CD4-positive, CD25-positive, alpha-beta regulatory T cell (primary cell): ENCODE results near the gene RABL3. TPM values are rescaled to one million over a fixed set of nuclear protein-coding genes. Genes with fewer than 3 reads are reported as not detected.
A peak's percentile ranks its signal among the peaks of the same experiment; 100 is the strongest.

Experiments
- ATAC-seq, 2 donors: fragments of 150-1000 bp; cut with Tn5 transposase; one replicate each; pipeline ENCODE4 v1.10.0; 2021; ENCODE audit warnings: low read depth in 2 of 2, moderate number of reproducible peaks in 2 of 2, moderate library complexity in 1 of 2
- DNase-seq, 3 donors: peaks; one replicate each; pipeline versions ENCODE4 v3.0.0 to v3.0.0-alpha.2; 2012 to 2022; ENCODE audit warnings: mixed read lengths in 1 of 3
- H3K27ac ChIP-seq: one replicate; pipeline ENCODE4 v1.7.0; 2013; ENCODE audit warnings: mild to moderate bottlenecking, low read length; ENCODE audit not compliant: insufficient read depth, poor library complexity, severe bottlenecking
- H3K27me3 ChIP-seq: one replicate; pipeline ENCODE4 v1.7.0; 2013; ENCODE audit warnings: low read length; ENCODE audit not compliant: control insufficient read depth, insufficient read depth
- H3K36me3 ChIP-seq: one replicate; pipeline ENCODE4 v1.7.0; 2013; ENCODE audit warnings: mild to moderate bottlenecking, low read length, moderate library complexity; ENCODE audit not compliant: control insufficient read depth, insufficient read depth
- H3K4me1 ChIP-seq: 2 replicates; pipeline ENCODE4 v1.7.0; 2013; ENCODE audit warnings: mild to moderate bottlenecking, low read length; ENCODE audit not compliant: insufficient read depth, control insufficient read depth, poor library complexity, severe bottlenecking
- H3K4me3 ChIP-seq: one replicate; pipeline ENCODE4 v1.7.0; 2013; ENCODE audit warnings: low read depth, mild to moderate bottlenecking, low read length, moderate library complexity
- H3K9me3 ChIP-seq, 2 experiments: 1 replicate in 1 of 2; 2 replicates in 1 of 2; pipeline ENCODE4 v1.7.0; 2013; ENCODE audit warnings: low read length in 2 of 2, mild to moderate bottlenecking in 1 of 2, moderate library complexity in 1 of 2; ENCODE audit not compliant: control insufficient read depth in 2 of 2
- H3K27ac Mint-ChIP-seq, 3 donors: one replicate each; pipeline ENCODE4 v1.8.0; 2020 to 2022; ENCODE audit warnings: mild to moderate bottlenecking in 3 of 3, mixed read lengths in 3 of 3, moderate library complexity in 2 of 3
- H3K27me3 Mint-ChIP-seq: one replicate; pipeline ENCODE4 v1.8.0; 2022; ENCODE audit warnings: mild to moderate bottlenecking, mixed read lengths
- H3K36me3 Mint-ChIP-seq: one replicate; pipeline ENCODE4 v1.8.0; 2020; ENCODE audit warnings: mixed read lengths
- H3K4me1 Mint-ChIP-seq, 4 donors: one replicate each; pipeline ENCODE4 v1.8.0; 2020 to 2022; ENCODE audit warnings: mixed read lengths in 4 of 4, mild to moderate bottlenecking in 1 of 4
- H3K4me3 Mint-ChIP-seq, 4 donors: one replicate each; pipeline ENCODE4 v1.8.0; 2020 to 2022; ENCODE audit warnings: mild to moderate bottlenecking in 4 of 4, mixed read lengths in 4 of 4, moderate library complexity in 3 of 4
- H3K9me3 Mint-ChIP-seq, 7 donors: one replicate each; pipeline ENCODE4 v1.8.0; 2020 to 2022; ENCODE audit warnings: mixed read lengths in 7 of 7, mild to moderate bottlenecking in 3 of 7, moderate library complexity in 2 of 7
- polyA plus RNA-seq, 4 donors: library from polyadenylated mRNA; unstranded; fragments of 300-500 nt; fragmentation: Illumina TruSeq; gene quantifications; one replicate each; pipeline ENCODE4 v1.2.3, GENCODE V29; 2021
- total RNA-seq: library from RNA; stranded (reverse); gene quantifications from one replicate; pipeline ENCODE4 v1.2.3, GENCODE V29; 2022

Gene RABL3
- total and polyA plus RNA-seq, 5 donors from 2014 or later: 16.3 to 53.0 (median 46.8) TPM

DNA sequence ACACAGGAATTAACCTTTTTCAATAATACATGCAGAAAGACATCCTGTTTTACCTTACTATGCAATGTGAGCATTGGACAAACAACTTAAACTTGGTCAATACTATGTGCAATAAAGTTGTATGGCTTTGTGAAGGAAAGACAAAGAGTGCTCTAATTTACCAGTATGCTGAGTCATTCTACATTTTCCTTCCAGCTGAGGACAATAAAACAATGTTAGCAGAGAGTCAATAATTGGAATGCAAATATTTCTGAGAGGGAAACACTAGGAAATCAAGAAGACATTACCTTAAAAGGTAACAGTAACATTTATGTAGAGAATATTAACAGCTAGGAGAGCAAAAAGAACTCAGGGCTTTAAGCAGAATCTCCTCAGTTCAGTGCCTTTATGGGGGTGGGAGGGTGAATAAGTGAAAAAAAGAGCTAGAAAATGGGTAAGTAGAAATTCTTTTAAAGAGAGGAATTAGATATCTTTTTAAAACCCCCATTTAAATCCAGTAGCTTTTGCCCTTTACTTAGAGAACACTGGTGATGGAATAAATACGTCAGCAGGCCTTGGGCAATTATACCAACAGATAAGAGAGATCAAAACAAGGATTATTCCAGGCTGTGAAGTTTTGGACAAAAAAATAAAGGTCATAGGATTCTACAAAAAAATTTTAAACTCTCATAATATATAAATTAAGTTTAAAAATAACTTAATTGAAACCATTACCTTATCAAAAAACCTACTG lies 48.7 kb downstream of the RABL3 start:
- H3K4me3 ChIP-seq: no peak overlapping the region
- no peaks in the 10 kb centered on the region for H3K27me3 Mint-ChIP-seq
- peaks cover 0 to 24% (median 4%) of the 10 kb centered on the region in 4 donors for H3K4me1 Mint-ChIP-seq
- H3K4me3 Mint-ChIP-seq: no peak overlapping the region
- H3K9me3 ChIP-seq: no peaks in the 10 kb centered on the region
- no peaks in the 10 kb centered on the region for H3K4me1 ChIP-seq
- H3K27me3 ChIP-seq: no peaks in the 10 kb centered on the region
- peaks cover 41% of the 10 kb centered on the region for H3K36me3 ChIP-seq
- DNase-seq (no peak), ATAC-seq (no peak)
- H3K9me3 Mint-ChIP-seq: no peaks in the 10 kb centered on the region
- no peak overlapping the region for H3K27ac Mint-ChIP-seq
- H3K36me3 Mint-ChIP-seq: peaks cover 39% of the 10 kb centered on the region
- no peak overlapping the region for H3K27ac ChIP-seq

DNA sequence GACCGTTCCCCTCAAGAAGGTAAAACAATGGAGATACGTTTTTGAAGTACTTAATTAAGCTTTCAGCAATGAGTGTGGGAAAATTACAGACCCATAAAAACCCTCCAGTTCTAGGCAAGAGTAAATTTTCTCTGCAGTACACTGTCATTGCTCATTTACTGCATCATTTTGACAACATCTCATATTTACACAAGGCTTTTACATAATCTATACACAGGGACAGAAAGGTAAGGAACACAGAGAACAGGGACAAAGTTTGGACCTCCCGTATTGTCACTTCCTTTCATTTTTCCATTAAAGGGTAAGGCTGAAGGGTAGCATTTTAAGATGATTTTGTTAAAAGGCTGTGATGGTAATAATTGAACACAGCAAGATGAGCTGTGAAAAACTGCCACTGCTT lies 52.9 kb downstream of the RABL3 start:
- Histone ChIP-seq H3K36me3 (peaks cover 33% of the 10 kb centered on the region), H3K4me3 (no peak overlapping the region), H3K4me1 (no peaks in the 10 kb centered on the region), H3K27me3 (no peaks in the 10 kb centered on the region), H3K27ac (no peak overlapping the region), H3K9me3 (no peaks in the 10 kb centered on the region)
- H3K27me3 Mint-ChIP-seq: no peaks in the 10 kb centered on the region
- H3K4me1 Mint-ChIP-seq: peaks cover 0 to 25% (median 3%) of the 10 kb centered on the region in 4 donors
- H3K4me3 Mint-ChIP-seq: no peak overlapping the region
- H3K9me3 Mint-ChIP-seq: no peaks in the 10 kb centered on the region
- ATAC-seq: no peak
- no peak for DNase-seq
- peak overlapping the region in 2 of 3 donors; percentile 23 to 48 for H3K27ac Mint-ChIP-seq
- H3K36me3 Mint-ChIP-seq: peaks cover 32% of the 10 kb centered on the region

DNA sequence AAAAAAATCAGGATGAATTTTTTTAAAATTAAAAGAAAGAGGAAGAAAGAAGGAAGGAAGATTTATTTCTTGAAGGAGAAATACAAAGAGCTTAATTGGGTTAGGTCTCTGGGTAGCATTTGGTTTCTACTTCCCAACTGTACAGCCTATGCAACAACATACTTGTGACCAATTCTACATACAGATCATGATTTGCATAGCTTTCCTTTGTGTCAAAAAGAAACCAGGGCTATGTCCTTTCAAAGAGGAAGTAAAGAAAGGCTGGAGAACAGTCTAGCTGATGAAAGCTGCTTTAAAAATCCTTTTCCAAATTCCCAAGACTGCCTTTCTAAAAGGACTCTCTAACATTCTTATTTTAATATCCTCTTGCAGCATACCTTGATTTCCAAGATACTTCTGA lies 54.2 kb downstream of the RABL3 start:
- no peak for DNase-seq
- no peaks in the 10 kb centered on the region for H3K27me3 Mint-ChIP-seq

GRCh38 chr3:120685411-120685810 lies 56.9 kb downstream of the RABL3 start:
- no peak for ATAC-seq
- peaks cover 21% of the 10 kb centered on the region for H3K36me3 Mint-ChIP-seq
- H3K27ac Mint-ChIP-seq: no peak overlapping the region
- H3K36me3 ChIP-seq: peaks cover 20% of the 10 kb centered on the region
- no peaks in the 10 kb centered on the region for H3K9me3 ChIP-seq
- no peaks in the 10 kb centered on the region for H3K4me1 ChIP-seq
- no peaks in the 10 kb centered on the region for H3K27me3 Mint-ChIP-seq
- no peak overlapping the region for H3K4me3 ChIP-seq
- no peaks in the 10 kb centered on the region for H3K27me3 ChIP-seq
- peaks cover 0 to 3% (median 0%) of the 10 kb centered on the region in 7 donors for H3K9me3 Mint-ChIP-seq
- peaks cover 0 to 10% (median 7%) of the 10 kb centered on the region in 4 donors for H3K4me1 Mint-ChIP-seq
- DNase-seq: no peak
- no peak overlapping the region for H3K4me3 Mint-ChIP-seq
- no peak overlapping the region for H3K27ac ChIP-seq

More for the DNA sequence above, 54.2 kb downstream of the RABL3 start:
- ATAC-seq: no peak
- Mint-ChIP-seq H3K9me3 (no peaks in the 10 kb centered on the region), H3K27ac (no peak overlapping the region), H3K4me1 (peaks cover 3 to 17% (median 4%) of the 10 kb centered on the region in 4 donors), H3K4me3 (no peak overlapping the region), H3K36me3 (peaks cover 28% of the 10 kb centered on the region)
- Histone ChIP-seq H3K9me3 (no peaks in the 10 kb centered on the region), H3K27ac (no peak overlapping the region), H3K4me1 (no peaks in the 10 kb centered on the region), H3K27me3 (no peaks in the 10 kb centered on the region), H3K4me3 (no peak overlapping the region), H3K36me3 (peaks cover 26% of the 10 kb centered on the region)

- H3K27me3 Mint-ChIP-seq: no peaks in the 10 kb centered on the region
- Histone ChIP-seq H3K9me3 (no peaks in the 10 kb centered on the region), H3K4me3 (no peak overlapping the region), H3K4me1 (no peaks in the 10 kb centered on the region), H3K27me3 (no peaks in the 10 kb centered on the region), H3K36me3 (peaks cover 17% of the 10 kb centered on the region), H3K27ac (no peak overlapping the region)
- ATAC-seq: no peak
- H3K4me3 Mint-ChIP-seq: no peak overlapping the region
- H3K27ac Mint-ChIP-seq: peak overlapping the region in 2 of 3 donors; percentile 44 to 52
- H3K4me1 Mint-ChIP-seq: peaks cover 0 to 10% (median 7%) of the 10 kb centered on the region in 4 donors
- peaks cover 21% of the 10 kb centered on the region for H3K36me3 Mint-ChIP-seq
- H3K9me3 Mint-ChIP-seq: peaks cover 0 to 3% (median 0%) of the 10 kb centered on the region in 7 donors
- no peak for DNase-seq
Measured at GRCh38 chr3:120684896-120685295, 57.4 kb downstream of the RABL3 start.

GRCh38 chr3:120683671-120684301 lies 58.5 kb downstream of the RABL3 start:
- no peak for ATAC-seq
- H3K27ac ChIP-seq: no peak overlapping the region
- H3K4me3 Mint-ChIP-seq: no peak overlapping the region
- peaks cover 0 to 3% (median 0%) of the 10 kb centered on the region in 7 donors for H3K9me3 Mint-ChIP-seq
- H3K27me3 Mint-ChIP-seq: no peaks in the 10 kb centered on the region
- H3K36me3 ChIP-seq: peaks cover 6% of the 10 kb centered on the region
- H3K4me1 Mint-ChIP-seq: peaks cover 4 to 12% (median 9%) of the 10 kb centered on the region in 4 donors
- peak overlapping the region in 1 of 3 donors; percentile 48 for H3K27ac Mint-ChIP-seq
- no peaks in the 10 kb centered on the region for H3K4me1 ChIP-seq
- peaks cover 15% of the 10 kb centered on the region for H3K36me3 Mint-ChIP-seq
- no peaks in the 10 kb centered on the region for H3K9me3 ChIP-seq
- H3K27me3 ChIP-seq: no peaks in the 10 kb centered on the region
- no peak for DNase-seq
- no peak overlapping the region for H3K4me3 ChIP-seq

DNA sequence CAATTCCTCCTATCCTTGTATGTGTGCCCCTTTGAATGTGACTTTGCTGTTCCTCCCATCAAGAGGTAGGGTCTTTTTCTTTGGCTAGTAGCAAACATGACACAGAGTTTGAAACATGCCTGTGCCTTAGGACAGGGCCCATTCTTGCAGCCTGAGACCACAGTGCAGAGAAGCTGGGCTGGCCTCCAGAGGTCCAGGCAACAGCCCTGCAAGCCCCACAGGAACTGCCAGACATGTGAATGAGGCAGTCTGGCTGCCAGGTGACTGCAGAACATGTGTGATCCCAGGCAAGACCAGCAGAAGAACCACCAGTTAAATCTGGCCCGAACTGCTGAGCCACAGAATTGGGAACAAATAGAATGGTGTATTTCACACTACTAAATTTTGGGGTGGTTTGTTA lies 59.1 kb downstream of the RABL3 start:
- Histone ChIP-seq H3K27me3 (no peaks in the 10 kb centered on the region), H3K4me3 (no peak overlapping the region), H3K4me1 (no peaks in the 10 kb centered on the region), H3K36me3 (peaks cover 4% of the 10 kb centered on the region), H3K9me3 (no peaks in the 10 kb centered on the region), H3K27ac (no peak overlapping the region)
- no peak for ATAC-seq
- Mint-ChIP-seq H3K4me1 (peaks cover 6 to 14% (median 11%) of the 10 kb centered on the region in 4 donors), H3K27me3 (no peaks in the 10 kb centered on the region), H3K27ac (peak overlapping the region in 2 of 3 donors; percentile 33 to 57), H3K9me3 (peaks cover 0 to 3% (median 0%) of the 10 kb centered on the region in 7 donors), H3K4me3 (no peak overlapping the region), H3K36me3 (peaks cover 10% of the 10 kb centered on the region)
- no peak for DNase-seq
